Midbrain (tissue), 1 donor: ENCODE measurements around the gene SPOCK2.

Source experiments
- DNase-seq: peaks from one replicate; lab custom pipeline; 2025; lab: John Stamatoyannopoulos, UW

SPOCK2 gene

DNA sequence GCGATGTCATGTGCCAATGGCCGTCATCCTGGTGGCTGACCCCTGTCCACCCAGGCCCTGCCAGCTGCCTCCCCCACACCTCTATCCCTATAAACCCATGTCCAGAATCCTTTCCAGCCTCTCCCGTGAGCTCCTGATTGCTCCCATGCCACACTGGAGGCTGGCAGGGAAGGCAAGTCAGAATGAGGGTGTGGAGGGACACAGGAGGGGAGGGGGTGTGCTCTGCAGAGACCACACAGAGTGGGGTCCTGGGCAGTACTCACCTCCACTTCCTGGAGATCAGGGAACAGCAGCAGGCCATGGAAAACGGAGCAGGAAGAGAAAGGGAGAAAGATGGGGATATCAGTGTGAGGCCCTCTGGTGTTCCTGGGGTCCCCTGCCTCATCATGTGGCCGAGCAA, 15.7 kb downstream of the SPOCK2 start:
- no peak for DNase-seq

DNA sequence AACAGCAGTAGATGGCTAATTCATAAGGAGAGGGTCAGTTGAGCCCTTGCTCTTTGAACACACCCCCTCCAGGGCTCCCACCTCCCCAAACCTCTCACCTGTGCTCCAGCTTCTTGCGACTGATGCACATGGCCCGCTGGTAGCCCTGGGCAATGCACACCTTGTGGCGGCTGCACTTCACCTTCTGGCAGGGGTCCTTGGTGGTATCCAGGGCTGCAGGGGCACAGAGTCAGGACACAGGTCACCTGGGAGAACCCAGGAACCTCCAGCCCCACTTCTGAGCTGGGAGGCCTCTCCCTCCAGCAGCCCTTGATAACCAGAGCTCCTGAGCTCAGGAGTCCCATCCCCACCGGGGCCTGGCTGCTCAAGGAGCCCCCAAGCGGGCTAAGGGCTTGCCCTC, 16.3 kb downstream of the SPOCK2 start:
- no peak for DNase-seq

DNA sequence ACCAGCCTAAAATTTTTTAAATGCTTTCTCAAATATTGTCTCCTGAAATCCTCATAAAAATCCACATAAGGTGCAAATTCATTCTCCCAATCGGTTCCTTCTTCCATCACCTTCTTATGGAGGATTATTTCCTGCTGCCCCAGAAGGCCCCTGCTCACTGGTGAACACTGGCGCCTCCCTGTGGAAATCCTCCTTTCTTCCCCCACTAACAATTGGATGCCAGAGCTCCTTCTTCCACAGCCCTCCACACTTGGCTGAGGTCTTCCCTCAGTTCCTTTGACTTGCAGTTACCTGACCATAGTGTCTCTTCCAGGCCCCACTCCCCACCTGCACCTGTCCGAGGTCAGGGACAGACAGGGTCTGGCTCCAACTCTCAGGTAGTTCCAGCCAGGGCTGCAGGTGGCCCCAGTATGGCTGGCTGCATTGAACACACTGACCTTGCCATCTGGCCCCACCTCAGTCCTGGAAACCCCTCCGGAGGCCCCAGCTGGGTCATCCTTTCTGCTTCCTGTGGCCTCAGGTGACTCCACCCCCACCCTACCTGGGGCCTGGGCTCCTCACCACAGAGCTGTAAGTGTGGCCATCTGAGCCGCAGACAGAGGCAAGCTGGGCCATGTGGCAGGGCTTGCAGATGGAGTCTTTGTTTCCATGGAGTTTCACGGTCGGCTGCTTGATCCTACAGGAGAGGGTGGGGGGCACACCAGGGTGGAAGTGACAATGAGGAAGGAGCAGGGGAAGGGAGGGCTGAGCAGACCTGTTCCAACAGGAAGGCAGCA, 18.4 kb downstream of the SPOCK2 start:
- DNase-seq, result no peak

DNA sequence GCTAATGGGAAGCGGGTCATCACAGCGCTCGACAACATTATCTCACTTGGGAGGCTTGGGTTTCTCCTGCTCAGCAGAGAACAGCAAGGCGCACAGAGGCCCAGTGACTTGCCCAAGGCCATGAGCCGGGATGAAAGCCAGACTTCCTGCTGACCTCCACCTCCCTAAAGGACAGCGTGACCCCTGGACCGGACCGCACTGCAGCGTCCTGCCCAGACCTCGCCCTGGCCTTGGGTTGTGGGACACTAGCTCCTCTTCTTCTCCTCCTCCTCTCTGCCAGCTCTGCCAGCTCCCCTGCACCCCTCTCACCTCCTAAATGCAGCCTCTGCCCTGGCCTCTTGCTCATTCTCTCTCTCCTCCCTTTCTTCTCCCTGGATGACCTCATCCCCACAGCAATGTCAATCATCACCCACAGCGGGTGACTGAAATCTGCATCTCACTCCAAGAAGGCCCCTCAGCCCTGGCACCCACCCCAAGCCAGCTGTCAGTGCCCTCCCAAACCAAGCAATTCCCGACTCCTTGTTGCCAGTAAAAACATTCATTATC, 19.4 kb downstream of the SPOCK2 start:
- no peak for DNase-seq

DNA sequence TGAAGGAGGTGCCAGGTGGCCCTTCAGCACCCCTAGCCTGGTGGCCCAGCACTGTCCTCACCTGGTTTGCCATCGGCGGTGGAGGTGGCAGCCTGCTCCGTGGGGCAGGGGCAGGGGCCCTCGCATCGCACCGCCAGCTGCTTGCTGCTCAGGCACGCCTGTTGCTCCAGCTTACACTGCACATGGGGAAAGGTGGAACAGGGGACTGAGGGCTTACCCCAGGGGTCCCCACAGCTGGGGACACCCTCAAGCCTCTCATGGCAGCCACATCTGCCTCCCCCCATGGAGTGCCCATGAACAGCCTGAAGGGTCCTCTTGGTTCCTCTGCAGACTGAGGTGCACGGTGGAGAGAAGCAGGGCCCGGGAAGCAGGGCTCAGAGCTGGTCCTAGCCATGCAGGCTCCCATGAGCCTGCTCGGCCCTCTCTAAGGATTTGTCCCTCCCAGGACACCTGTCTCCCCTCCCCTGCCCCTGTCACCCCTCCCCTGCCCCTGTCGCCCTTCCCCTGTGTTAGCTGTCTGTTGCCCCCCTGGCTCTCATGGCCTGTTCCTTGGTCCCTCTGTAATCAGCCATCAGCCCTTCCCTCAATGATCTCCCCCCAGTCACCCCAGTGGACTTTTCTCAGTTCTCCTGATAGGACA, 20.1 kb downstream of the SPOCK2 start:
- no peak for DNase-seq

DNA sequence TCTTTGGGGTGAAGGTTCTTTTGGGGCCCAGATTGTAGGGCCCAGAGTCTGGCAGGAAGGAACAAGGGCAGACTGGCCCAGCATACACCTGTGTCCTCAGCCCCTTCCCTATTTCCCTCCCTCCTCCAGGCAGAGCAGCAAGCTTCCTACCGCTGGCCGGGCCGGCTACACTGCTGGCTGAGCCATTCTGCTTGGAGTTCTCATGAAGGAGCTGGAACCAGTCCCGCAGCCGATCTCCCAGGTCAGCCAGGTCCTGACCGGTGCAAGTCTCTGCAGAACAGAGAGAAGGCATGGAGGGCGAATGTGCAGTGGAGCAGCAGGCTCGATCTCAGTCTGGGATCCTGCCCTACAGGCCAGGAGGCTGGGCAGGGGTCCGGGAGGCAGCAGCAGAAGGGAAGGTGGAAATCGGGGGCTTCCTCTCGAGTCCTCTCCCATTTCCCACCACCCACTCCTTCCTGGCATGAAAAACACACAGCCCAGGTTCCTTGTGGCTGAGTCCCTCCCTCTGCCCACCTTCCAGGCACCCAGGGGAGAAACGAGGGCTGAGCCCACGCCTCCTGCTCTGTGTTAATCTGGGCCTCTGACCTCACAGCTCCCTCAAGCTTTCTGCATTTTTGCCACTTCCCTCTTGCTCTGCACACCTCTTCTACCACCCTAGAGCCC, 20.8 kb downstream of the SPOCK2 start:
- no peak for DNase-seq

DNA sequence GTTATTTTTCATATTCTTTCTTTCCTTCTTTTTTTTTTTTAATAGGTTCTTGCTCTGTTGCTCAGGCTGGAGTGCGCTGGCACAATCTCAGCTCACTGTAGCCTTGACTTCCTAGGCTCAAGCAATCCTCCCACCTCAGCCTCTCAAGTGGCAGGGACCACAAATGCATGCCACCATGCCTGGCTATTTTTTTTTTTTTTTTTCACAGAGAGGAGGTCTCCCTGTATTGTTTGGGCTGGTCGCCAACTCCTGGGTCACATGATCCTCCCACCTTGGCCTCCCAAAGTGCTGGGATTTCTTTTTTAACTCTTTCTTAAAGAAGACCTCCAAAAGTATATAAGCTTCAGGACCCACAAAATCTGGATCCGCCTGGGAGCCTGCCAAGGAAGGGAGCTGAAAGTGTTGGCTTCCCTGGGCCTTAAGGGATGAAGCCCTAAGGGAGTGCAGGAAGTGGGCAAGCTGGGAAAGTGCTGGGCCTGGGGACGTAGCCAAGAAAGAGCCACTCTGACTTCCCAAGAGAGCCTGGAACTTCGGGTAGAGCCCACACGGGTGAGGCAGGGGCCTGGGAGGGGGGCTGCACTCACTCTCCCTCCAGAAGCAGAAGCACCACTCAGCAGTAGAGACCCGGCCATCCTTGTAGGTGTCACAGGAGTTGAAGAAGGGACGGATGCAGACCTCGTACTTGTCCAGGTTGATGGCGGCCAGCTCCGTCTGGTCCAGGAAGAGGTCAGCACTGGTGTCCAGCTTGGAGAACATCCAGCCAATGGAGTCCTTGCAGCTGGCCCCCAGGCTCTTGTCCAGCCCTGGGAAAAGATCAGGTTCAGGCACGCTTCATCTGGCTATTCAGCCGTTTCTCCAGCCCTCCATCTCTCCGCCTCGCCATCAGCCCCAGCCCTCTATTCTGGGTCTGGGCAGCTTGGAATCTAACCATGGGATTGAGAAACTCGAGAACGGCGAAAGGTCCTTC, 21.8 kb downstream of the SPOCK2 start:
- no peak for DNase-seq

DNA sequence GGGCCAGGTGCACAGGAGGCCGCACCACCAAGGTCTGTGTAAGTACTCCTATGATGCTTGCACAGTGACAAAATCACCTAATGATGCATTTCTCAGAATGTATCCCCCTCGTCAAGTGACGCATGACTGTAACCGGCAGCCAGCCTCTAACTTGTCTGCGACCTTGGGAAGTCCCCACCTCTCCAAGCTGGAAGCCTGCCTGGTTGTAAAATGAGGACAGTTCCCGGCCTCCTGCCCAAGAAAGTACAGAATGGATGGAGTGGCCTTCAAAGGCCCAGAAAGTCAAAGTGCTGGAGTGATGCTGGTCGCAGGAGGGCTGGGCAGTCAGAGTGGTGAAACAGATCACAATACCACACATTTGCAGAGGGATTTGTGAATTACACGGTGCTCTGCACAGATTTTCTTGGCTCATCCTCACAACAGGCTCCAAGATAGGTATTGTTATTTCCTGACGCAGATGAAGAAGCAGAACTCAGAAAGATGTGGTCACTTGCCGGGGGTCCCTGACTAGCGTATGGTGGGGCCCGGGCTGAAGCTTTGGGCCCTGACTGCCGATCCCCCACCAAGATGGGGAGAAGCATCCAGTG, 22.8 kb downstream of the SPOCK2 start:
- no peak for DNase-seq

DNA sequence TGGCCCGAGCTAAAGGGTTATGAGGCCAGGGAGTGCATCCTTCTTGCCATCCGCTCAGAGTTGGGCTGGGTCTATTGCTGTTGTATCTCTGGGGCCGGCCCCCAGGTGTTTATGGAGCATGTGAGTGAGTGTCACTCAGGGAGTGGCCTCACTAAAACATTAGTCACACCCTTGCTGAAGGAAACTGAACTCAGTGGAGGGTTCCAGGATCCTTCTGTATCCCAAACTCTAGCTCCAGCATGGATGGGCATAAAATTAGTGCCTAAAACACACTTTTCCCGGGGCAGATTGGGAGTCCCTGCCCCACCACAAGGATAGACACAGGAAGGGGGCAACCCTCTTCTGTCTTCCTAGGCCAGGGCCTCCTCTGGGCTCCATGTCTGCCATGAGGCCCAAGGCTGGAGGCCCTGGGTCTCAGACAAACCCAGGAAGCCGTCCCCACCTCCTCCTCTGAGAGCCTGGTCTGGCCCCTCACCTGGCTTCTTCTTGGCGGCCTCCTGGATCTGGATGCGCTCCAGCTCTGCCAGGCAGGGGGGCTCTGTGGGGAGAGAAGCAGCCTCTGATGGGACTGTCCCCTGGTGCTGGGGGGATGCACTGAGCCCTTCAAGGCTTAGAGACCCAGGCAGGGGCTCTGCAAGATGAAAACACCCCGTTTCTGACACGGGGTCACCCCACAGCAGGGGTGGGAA, 24.5 kb downstream of the SPOCK2 start:
- no peak for DNase-seq

DNA sequence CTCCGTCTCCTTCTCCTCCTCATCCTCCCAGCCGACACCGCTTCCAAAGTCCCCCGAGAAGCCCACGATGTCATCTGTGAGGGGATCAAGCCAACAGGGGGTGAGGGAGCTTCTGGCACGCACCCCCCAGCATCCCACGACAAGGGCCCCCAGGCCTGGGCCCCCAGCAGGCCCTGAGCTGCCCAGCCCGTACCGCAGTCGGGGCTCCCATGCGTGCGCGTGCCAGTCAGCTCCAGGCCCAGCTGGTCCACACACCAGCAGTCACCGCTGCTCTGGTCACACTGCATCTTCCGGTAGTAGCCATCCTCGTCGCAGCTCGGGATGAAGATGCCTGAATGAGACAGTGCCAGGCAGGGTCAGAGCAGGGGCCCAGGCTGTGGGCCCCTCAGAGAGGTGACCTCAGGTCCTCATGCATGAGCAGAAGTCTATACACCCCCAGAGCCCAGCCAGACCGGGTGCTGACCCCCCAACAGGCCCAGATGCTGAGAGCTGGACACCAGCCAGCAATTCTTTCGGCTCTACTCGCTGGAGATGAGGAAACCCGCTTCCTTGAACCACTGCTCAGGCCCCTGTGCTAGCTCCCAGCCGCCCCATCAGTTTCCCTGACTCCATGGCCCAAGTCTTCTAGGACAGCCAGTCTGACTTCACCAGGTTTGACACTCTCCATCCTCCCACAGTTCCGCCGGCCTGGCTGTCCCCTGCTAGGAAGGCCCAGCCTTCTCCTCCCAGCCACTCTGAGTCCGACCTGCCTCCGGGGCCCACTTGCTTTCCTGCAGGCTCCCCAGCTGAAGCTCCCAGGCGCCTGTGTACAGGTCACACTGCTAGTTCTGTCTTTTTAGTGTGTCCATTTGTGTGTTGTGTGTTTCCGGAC, 25.3 kb downstream of the SPOCK2 start:
- no peak for DNase-seq

DNA sequence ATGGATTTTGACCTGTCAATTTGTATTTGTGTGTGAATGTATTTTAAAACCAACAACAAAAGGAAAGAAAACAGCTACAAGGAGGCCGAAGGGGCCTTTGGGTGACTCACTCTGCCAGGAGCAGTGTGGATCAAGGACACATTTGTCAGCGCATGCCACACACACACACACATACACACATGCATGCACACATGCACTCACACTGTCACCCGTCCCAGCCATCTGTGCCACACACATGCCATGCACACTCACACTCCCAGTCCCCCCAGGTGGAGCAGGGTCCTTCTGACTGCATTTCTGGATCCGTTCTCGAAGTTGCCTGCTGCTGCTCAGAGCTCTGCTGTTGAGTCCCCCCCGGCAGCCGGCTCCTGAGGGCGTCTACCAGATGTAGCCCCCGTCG, 26.0 kb downstream of the SPOCK2 start:
- no peak for DNase-seq

DNA sequence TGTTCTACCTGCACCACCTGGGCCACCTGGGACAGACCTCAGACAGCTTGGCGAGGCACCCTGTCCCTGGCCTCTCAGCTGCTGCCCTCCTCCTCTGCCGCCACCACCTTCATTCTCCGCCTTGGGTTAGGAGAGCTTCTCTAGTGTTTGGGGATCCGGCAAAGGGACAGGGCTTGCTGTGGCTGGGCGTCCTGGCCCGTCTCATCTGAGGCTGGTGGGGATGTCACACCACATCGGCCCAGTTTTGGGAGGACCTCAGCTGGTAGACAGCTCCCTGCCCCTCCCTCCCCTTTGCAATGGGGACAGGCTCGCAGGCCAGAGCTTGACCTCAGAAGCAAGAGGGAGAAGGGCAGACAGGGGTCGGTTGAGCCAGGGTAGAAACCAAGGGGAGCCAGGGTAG, 26.4 kb downstream of the SPOCK2 start:
- no peak for DNase-seq

DNA sequence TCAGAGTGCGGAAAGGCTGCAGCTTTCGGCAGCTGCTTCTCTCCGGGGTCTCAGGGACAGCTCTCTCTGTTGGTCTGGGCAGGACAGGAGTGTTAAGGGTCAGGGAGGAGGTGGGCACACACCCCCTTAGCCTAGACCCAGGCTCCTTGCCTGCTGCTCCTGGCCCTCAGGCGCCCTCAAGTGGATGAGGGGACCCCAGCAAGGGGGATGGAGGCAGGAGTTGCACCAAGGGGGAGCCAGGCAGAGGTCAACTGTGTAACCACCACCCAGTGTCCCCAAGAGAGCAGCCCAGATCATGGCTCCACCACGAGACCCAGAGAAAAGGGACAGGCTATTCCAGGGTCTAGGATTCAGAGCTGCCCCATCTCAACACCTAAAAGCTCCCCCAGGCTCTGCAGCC, 26.9 kb downstream of the SPOCK2 start:
- DNase-seq, result no peak

DNA sequence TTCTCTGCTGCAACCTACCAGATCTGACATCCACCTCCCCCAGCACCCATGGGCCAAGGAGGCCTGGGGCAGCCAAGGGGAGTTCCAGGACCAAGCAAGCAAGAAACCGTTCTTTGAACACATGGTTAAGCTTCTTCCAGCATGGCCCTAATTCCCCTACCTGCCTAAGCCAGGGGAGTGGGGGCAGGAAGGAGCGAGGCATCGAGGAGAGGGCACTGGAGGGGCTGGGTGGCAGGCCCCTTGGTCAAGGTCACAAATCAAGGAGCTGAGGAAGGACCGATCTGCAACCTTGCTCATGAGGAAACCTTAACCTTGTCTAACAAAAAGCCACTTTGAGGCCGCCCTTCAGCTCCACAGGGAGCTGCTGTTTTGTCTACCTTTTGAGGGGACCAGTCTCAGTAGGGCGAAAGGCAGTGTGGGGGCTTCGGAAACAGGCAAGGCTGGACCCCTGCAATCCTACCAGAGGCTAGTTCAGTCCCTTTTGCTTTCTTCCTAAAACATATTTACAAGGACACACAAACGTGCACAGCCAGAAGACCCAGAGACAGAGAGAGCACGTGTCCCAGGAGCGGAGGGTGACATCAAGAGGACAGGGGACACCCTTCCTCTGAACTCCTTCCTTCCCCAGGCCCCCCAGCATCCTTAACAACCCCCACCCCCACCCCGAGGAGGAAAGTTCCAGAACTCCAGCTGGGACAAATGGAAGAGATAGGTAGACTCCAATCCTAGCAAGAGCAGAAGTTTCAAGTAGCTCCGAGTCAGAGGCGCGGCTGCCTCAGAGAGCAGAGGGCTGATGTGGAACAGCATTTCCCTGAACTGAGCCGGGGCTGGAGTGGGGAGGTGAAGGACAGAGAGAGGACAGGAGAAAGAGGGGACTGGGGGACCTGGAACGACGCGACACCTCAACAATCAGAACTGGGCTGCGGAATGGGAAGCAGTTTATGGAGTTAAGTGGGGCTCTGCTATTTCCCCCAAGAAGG, 28.2 kb downstream of the SPOCK2 start:
- DNase-seq, result no peak

DNA sequence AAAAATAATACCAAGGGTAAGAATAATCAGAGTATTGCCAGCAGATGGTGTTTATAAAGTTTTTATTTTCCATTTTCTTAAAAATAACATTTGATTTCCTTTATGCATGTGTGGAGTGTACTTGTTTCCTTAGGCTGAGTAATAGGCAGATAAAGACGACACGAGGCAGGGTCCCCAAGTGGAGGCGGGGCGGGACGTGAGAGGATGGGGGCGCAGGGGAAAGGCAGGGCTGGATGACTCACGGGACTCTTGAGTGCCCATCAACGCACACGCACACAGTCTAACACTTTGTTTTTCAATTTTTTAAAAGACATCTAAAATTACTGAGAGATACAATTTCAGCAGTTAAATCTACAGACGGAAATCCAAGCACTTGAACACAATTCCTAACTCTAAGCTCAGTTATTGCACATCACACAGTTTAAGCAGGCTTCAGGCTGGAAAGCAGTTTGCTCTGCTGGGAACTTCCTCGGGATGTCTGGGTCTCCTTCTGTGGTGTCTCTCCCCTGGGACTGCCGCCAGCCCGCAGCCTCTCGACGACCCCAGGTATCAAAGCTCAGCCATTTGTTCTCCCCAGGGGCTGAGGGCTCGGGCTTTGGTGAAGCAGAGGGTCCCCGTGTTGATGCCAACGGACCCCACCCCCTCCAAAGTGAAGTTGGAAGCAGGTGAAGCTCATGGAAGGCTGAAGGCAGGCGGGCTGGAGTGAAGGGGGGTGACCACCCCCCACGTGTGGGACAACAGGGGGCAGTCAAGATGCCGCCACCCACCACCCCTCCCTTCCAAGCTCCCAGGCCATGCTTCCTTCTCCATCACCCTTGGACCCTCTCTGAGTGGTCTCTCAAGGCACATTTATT, 29.1 kb downstream of the SPOCK2 start:
- no peak for DNase-seq

DNA sequence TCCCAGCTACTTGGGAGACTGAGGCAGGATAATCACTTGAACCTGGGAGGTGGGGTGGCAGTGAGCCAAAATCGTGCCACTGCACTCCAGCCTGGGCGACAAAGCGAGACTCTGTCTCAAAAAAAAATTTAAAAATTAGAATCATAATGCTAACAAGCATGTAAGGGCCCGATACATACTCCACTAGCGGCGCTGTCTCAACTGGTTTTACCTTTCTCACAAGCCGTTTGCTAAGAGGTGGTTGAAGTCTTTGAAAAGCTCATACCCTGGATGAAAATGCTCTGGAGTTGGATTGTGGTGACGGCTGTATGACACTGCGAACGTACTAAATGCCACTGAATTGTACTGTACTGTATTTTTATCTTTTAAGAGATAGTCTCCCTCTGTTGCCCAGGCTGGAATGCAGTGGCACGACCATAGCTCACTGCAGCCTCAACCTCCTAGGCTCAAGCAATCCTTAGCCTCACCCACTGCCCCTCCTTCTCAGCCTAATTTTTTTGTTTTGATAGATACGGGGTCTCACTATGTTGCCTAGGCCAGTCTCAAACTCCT, 29.9 kb downstream of the SPOCK2 start:
- DNase-seq, result no peak
